MM.1S (cell line): Measurements from ENCODE around the gene MAP3K5.
A peak's percentile ranks its signal among the peaks of the same experiment; 100 is the strongest.

ENCODE experiments used
- DNase-seq: peaks from one replicate; pipeline ENCODE4 v3.0.0-alpha.2; 2015
- H2AFZ ChIP-seq: fragments of 300-600 bp; sonication (generic); 2 replicates; pipeline ENCODE4 v1.6.0; 2016; ENCODE audit warnings: antibody characterized with exemption, low read length
- H3F3A ChIP-seq: fragments of 300-600 bp; sonication (generic); 2 replicates; pipeline ENCODE4 v1.6.1; 2016; ENCODE audit warnings: mild to moderate bottlenecking, antibody characterized with exemption, low read length, moderate library complexity, mixed read lengths; ENCODE audit not compliant: insufficient read depth
- H3K27ac ChIP-seq: fragments of 300-600 bp; sonication (generic); 2 replicates; pipeline ENCODE4 v1.5.1; 2016; ENCODE audit warnings: mild to moderate bottlenecking, low read length
- H3K27me3 ChIP-seq: fragments of 300-600 bp; sonication (generic); replicated peaks from 2 replicates; pipeline ENCODE4 v1.6.0; 2016; ENCODE audit warnings: low read length; ENCODE audit not compliant: insufficient read depth
- H3K36me3 ChIP-seq: fragments of 300-600 bp; sonication (generic); replicated peaks from 2 replicates; pipeline ENCODE4 v1.6.1; 2016; ENCODE audit warnings: mild to moderate bottlenecking, low read length, mixed read lengths; ENCODE audit not compliant: insufficient read depth
- H3K4me1 ChIP-seq: fragments of 300-600 bp; sonication (generic); 2 replicates; pipeline ENCODE4 v1.6.1; 2016; ENCODE audit warnings: low read length, mixed read lengths
- H3K4me2 ChIP-seq: fragments of 300-600 bp; sonication (generic); 2 replicates; pipeline ENCODE4 v1.6.0; 2016; ENCODE audit warnings: low read depth, low read length
- H3K4me3 ChIP-seq: fragments of 300-600 bp; sonication (generic); 2 replicates; pipeline ENCODE4 v1.5.1; 2016; ENCODE audit warnings: low read length, mixed read lengths
- H3K79me2 ChIP-seq: fragments of 300-600 bp; sonication (generic); 2 replicates; pipeline ENCODE4 v1.6.1; 2016; ENCODE audit warnings: mixed run types, low read length, mixed read lengths
- H3K9ac ChIP-seq: fragments of 300-600 bp; sonication (generic); 2 replicates; pipeline ENCODE4 v1.6.1; 2016; ENCODE audit warnings: low read length, mixed read lengths
- H3K9me2 ChIP-seq: fragments of 300-600 bp; sonication (generic); replicated peaks from 2 replicates; pipeline ENCODE4 v1.6.1; 2016; ENCODE audit warnings: mild to moderate bottlenecking, low read length, mixed read lengths; ENCODE audit not compliant: insufficient read depth
- H3K9me3 ChIP-seq: fragments of 300-600 bp; sonication (generic); replicated peaks from 2 replicates; pipeline ENCODE4 v1.6.1; 2016; ENCODE audit warnings: mild to moderate bottlenecking, low read length, mixed read lengths; ENCODE audit not compliant: insufficient read depth
- H4K20me1 ChIP-seq: fragments of 300-600 bp; sonication (generic); 2 replicates; pipeline ENCODE4 v1.6.1; 2016; ENCODE audit warnings: mild to moderate bottlenecking, low read length, moderate library complexity, mixed read lengths; ENCODE audit not compliant: insufficient read depth
- EZH2 ChIP-seq: fragments of 300-600 bp; sonication (generic); optimal IDR thresholded peaks from 2 replicates; pipeline ENCODE3; 2017; ENCODE audit warnings: low read depth, mild to moderate bottlenecking, antibody characterized with exemption, low read length, mixed read lengths
- EZH2phosphoT487 ChIP-seq: fragments of 300-600 bp; sonication (generic); IDR thresholded peaks from 2 replicates; pipeline ENCODE4 v1.6.1; 2018; ENCODE audit warnings: antibody characterized with exemption, low read length
- TF ChIP-seq, protein P1 (sequence below): fragments of 300-600 bp; sonication (generic); IDR thresholded peaks from 2 replicates; pipeline ENCODE4 v1.5.1; 2016; ENCODE audit warnings: antibody characterized with exemption, low read length, mixed read lengths

The MAP3K5 gene

DNA sequence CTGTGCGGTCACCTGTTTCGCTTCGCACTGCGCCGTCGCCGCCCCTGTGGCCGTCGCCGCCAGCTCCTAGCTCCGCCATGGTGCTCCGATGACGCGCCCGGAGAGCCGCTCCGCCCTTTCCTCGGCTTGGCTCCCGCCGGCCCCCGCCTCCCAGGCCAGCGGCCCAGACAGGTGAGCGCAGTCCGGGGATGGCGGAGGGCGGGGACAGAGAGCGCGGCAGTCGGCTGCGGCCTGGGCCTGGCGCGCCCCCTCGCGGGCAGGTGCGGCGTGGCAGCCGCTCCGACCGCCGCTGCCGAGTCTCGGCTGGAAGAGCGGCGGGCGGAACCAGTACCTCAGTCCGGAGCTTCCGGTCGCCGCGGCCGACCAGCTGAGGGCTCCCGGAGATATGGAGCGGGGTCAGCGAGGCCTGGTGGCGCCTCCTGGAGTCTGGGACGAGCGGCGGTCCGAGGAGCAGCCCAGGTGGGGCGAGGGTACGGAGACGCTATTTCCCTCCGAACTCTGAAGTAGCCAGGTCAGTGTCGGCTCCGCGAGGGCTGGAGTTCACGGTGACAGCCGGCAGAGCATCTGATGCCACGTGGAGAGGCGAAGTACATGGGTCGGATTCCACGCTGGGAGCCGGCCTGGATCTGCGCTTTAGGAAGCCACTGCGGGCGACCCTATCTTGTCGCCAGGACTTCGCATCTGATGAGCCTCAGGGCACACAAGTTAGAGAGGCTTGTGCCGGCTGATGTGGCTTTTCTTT, 241.8 kb downstream of the MAP3K5 start, which contains the start of gene MAP7:
MAP7 (minus strand) TSS at position 93 of the 742 bp plus-strand sequence; CDS start at position 79, 14 bp downstream.
- DNase-seq: peak; percentile 90
- Histone ChIP-seq H3K27me3 (no peaks in the 10 kb centered on the region), H3K9me3 (no peaks in the 10 kb centered on the region), H3K9ac (peak within 1 kb of the TSS; percentile 56), H3K79me2 (peaks cover 7% of the 10 kb centered on the region; the same call in 1 of the 2 replicates), H3K4me1 (0 out of 2 replicates have a peak, but pooled peaks cover 7% of the 10 kb centered on the region), H3F3A (peaks cover 6% of the 10 kb centered on the region; the same call in 1 of the 2 replicates), H3K27ac (no peak within 1 kb of the TSS), H3K4me3 (peak within 1 kb of the TSS; percentile 91), H4K20me1 (no peaks in the 10 kb centered on the region), H3K36me3 (no peaks in the 10 kb centered on the region), H2AFZ (peak within 1 kb of the TSS; percentile 84), H3K9me2 (no peaks in the 10 kb centered on the region), H3K4me2 (peak within 1 kb of the TSS; percentile 79)
- TF ChIP-seq, protein P1, sequence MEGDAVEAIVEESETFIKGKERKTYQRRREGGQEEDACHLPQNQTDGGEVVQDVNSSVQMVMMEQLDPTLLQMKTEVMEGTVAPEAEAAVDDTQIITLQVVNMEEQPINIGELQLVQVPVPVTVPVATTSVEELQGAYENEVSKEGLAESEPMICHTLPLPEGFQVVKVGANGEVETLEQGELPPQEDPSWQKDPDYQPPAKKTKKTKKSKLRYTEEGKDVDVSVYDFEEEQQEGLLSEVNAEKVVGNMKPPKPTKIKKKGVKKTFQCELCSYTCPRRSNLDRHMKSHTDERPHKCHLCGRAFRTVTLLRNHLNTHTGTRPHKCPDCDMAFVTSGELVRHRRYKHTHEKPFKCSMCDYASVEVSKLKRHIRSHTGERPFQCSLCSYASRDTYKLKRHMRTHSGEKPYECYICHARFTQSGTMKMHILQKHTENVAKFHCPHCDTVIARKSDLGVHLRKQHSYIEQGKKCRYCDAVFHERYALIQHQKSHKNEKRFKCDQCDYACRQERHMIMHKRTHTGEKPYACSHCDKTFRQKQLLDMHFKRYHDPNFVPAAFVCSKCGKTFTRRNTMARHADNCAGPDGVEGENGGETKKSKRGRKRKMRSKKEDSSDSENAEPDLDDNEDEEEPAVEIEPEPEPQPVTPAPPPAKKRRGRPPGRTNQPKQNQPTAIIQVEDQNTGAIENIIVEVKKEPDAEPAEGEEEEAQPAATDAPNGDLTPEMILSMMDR: peak; percentile 79
- TF ChIP-seq EZH2phosphoT487: no peak

DNA sequence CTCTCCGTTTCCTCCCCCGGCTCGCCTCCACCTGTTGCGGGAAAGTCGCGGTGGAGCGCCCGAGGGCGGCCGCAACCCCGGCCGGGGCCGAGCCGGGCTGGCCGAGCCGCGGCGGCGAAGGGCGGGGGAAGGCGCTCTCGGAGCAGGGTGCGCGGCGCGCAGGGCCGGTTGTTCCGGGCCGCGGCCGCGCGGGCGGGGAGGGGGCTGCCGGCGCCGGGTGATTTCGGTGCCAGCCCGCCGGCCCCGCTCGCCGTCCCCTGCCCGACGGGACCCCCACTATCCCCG, 242.3 kb downstream of the MAP3K5 start:
- Histone ChIP-seq H3K4me3 (peak overlapping the region; percentile 91), H2AFZ (peak overlapping the region; percentile 84), H3K79me2 (peaks cover 7% of the 10 kb centered on the region; the same call in 1 of the 2 replicates), H3K27ac (no peak overlapping the region), H3K9me2 (no peaks in the 10 kb centered on the region), H3K9ac (peak overlapping the region; percentile 56), H3K27me3 (no peaks in the 10 kb centered on the region), H3K36me3 (no peaks in the 10 kb centered on the region), H3F3A (peaks cover 6% of the 10 kb centered on the region; the same call in 1 of the 2 replicates), H4K20me1 (no peaks in the 10 kb centered on the region), H3K4me2 (peak overlapping the region; percentile 79), H3K9me3 (no peaks in the 10 kb centered on the region), H3K4me1 (0 out of 2 replicates have a peak, but pooled peaks cover 7% of the 10 kb centered on the region)
- TF ChIP-seq, protein P1: no peak
- no peak for TF ChIP-seq EZH2phosphoT487
- TF ChIP-seq EZH2: no peak
- DNase-seq: no peak

DNA sequence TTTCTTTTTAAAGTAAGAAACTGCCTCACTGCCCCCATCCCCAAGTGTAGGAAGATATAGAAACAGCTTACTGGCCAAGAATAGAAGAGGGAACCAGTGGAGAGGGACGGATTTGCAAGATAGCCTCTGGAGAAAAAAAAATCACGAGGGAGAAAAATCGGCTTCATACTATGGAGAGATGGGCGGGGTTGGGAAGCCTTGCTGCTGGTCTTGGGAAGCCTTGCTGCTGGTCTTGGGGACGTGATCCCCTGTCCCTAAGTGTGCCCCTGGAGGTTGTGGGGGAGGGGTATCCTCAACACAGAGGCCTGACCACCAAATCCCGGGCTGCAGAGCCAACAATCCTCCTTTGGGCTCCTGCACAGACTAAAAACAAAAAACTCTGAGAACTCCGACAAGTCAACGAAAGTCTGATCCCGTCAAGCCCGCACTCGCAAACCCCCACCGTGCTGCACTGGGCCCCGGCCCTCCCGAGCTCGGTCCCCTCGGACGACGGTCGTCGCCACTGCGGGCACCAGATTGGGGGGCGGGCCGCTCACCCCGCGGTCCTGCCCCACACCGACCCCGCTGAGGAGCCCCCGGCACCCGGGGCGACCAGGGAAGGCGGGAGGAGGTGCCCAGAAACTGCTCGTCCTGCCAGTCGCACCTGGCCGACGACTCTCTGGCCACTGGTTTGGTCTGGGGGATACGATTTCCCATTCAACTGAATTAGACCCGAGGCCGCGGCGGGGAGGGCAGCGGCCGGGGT, 242.8 kb downstream of the MAP3K5 start:
- H3K9ac ChIP-seq: peak overlapping the region; percentile 56
- peaks cover 6% of the 10 kb centered on the region; the same call in 1 of the 2 replicates for H3F3A ChIP-seq
- no peaks in the 10 kb centered on the region for H3K36me3 ChIP-seq
- no peak overlapping the region for H3K27ac ChIP-seq
- DNase-seq: no peak
- H2AFZ ChIP-seq: peak overlapping the region; percentile 84
- no peaks in the 10 kb centered on the region for H3K9me2 ChIP-seq
- no peaks in the 10 kb centered on the region for H4K20me1 ChIP-seq
- peak overlapping the region; percentile 91 for H3K4me3 ChIP-seq
- TF ChIP-seq, protein P1: no peak
- TF ChIP-seq EZH2phosphoT487 (no peak), EZH2 (no peak)
- H3K4me2 ChIP-seq: peak overlapping the region; percentile 79
- H3K79me2 ChIP-seq: peaks cover 7% of the 10 kb centered on the region; the same call in 1 of the 2 replicates
- no peaks in the 10 kb centered on the region for H3K9me3 ChIP-seq
- 0 out of 2 replicates have a peak, but pooled peaks cover 7% of the 10 kb centered on the region for H3K4me1 ChIP-seq
- H3K27me3 ChIP-seq: no peaks in the 10 kb centered on the region
